T-helper 2 cell treated with Interferon-gamma antibody and Interleukin-4, amounts not matched to agents 100 ng/mL and 5 ng/mL, for 36 hours (primary cell): ENCODE data around the gene RUBCN. TPM values are rescaled to one million over a fixed set of nuclear protein-coding genes. Genes with fewer than 3 reads are reported as not detected.
"Not testable (repeated sequence)": the region's sequence is repeated elsewhere in the genome, so short reads cannot be mapped to it uniquely, and the experiment has no call there.

Source experiments
- intact Hi-C: fragments of 100-400 bp; cut with micrococcal nuclease; formaldehyde crosslinking; loops from one replicate; pipeline ENCODE4 v1.15.1; 2023
- total RNA-seq: library from RNA; stranded (reverse); gene quantifications from 2 replicates; pipeline ENCODE4 v1.2.3, GENCODE V29; 2022

Gene RUBCN
- total RNA-seq, 1 donor from 2014 or later = 39.5 TPM

GRCh38 chr3:197736010-197736490 lies 654 bp downstream of the RUBCN start:
- intact Hi-C loops = loop anchor here (1.0 to 10.0 kb wide), 4 partner anchors 24 to 226 kb away; partner anchors contain the start of genes LMLN and LRCH3

- intact Hi-C loops = loop anchor here (5.0 to 10.0 kb wide), 2 partner anchors 210 to 228 kb away; partner anchors contain the start of gene LMLN
These were observed 1.9 kb downstream of the RUBCN start for GRCh38 chr3:197734667-197735318.

GRCh38 chr3:197733042-197733441 lies 3.7 kb downstream of the RUBCN start:
- intact Hi-C loops = loop anchor here (10.0 kb wide), 1 partner anchor 212 kb away; no protein-coding TSS in a partner anchor

- intact Hi-C loops = loop anchor here (10.0 kb wide), 1 partner anchor 213 kb away; no protein-coding TSS in a partner anchor
These were observed 5.2 kb downstream of the RUBCN start for GRCh38 chr3:197731483-197731882.

- intact Hi-C loops = loop anchor here (10.0 kb wide), 1 partner anchor 214 kb away; no protein-coding TSS in a partner anchor
These were observed 5.9 kb downstream of the RUBCN start for GRCh38 chr3:197730770-197731169.

GRCh38 chr3:197730200-197730599 lies 6.5 kb downstream of the RUBCN start:
- intact Hi-C loops = loop anchor here (10.0 kb wide), 1 partner anchor 215 kb away; no protein-coding TSS in a partner anchor

- intact Hi-C loops = no loop called here
These were observed 8.2 kb downstream of the RUBCN start for GRCh38 chr3:197728487-197728886.

GRCh38 chr3:197727878-197728277 lies 8.8 kb downstream of the RUBCN start:
- intact Hi-C loops = not testable (repeated sequence)

- intact Hi-C loops = no loop called here
These were observed 14.0 kb downstream of the RUBCN start for GRCh38 chr3:197722734-197723133.

- intact Hi-C loops = no loop called here
These were observed 16.0 kb downstream of the RUBCN start for GRCh38 chr3:197720694-197721093.

GRCh38 chr3:197718891-197719290 lies 17.8 kb downstream of the RUBCN start:
- intact Hi-C loops = no loop called here

GRCh38 chr3:197714251-197714650 lies 22.5 kb downstream of the RUBCN start:
- intact Hi-C loops = loop anchor here (5.0 kb wide), 1 partner anchor 133 kb away; no protein-coding TSS in a partner anchor

- intact Hi-C loops = loop anchor here (2.0 to 5.0 kb wide), 2 partner anchors 79 to 134 kb away; no protein-coding TSS in a partner anchor
These were observed 23.3 kb downstream of the RUBCN start for GRCh38 chr3:197713477-197713822.

GRCh38 chr3:197711973-197712707 lies 24.6 kb downstream of the RUBCN start:
- intact Hi-C loops = loop anchor here (1.0 to 5.0 kb wide), 4 partner anchors 24 to 135 kb away; partner anchors contain the start of gene RUBCN

- intact Hi-C loops = loop anchor here (5.0 kb wide), 1 partner anchor 136 kb away; no protein-coding TSS in a partner anchor
These were observed 25.7 kb downstream of the RUBCN start for GRCh38 chr3:197710965-197711364.

GRCh38 chr3:197709135-197709534 lies 27.6 kb downstream of the RUBCN start:
- intact Hi-C loops = no loop called here

- intact Hi-C loops = no loop called here
These were observed 30.0 kb downstream of the RUBCN start for GRCh38 chr3:197706658-197707057.

- intact Hi-C loops = no loop called here
These were observed 34.9 kb downstream of the RUBCN start for GRCh38 chr3:197701841-197702240.

- intact Hi-C loops = no loop called here
These were observed 36.6 kb downstream of the RUBCN start for GRCh38 chr3:197700095-197700494.

GRCh38 chr3:197697355-197697754 lies 39.3 kb downstream of the RUBCN start:
- intact Hi-C loops = no loop called here

- intact Hi-C loops = no loop called here
These were observed 42.5 kb downstream of the RUBCN start for GRCh38 chr3:197694251-197694650.

GRCh38 chr3:197692641-197693040 lies 44.1 kb downstream of the RUBCN start:
- intact Hi-C loops = no loop called here
